ENCODE measurements around the gene ACVR1. TPM values are rescaled to one million over a fixed set of nuclear protein-coding genes. Genes with fewer than 3 reads are reported as not detected.

The ACVR1 gene
- total RNA-seq, 1 experiment from 2014 or later, result 26.4 TPM

GRCh38 chr2:157789256-157789655 is 86.9 kb downstream of the ACVR1 start:
- POLR2A ChIA-PET, result interaction anchor here (7.7 kb wide), 1 partner anchor 86 kb away, joined by 88 read pairs; the partner anchor contains the start of gene ACVR1
- BruUV-seq (replicated peaks), result no TSS peak
- Mint-ChIP-seq H3K9me3 (ENCODE audit: unreplicated experiment) (no peaks in the 10 kb centered on the region), H3K4me1 (ENCODE audit: insufficient read depth, unreplicated experiment) (peaks cover 41% of the 10 kb centered on the region), H3K4me3 (ENCODE audit: unreplicated experiment) (no peak overlapping the region), H3K27ac (ENCODE audit: low read depth, unreplicated experiment) (no peak overlapping the region), H3K27me3 (ENCODE audit: insufficient read depth, unreplicated experiment) (no peaks in the 10 kb centered on the region), H3K36me3 (ENCODE audit: insufficient read depth, unreplicated experiment) (no peaks in the 10 kb centered on the region)
- DNase-seq (ENCODE audit: unreplicated experiment), result no peak
- TF ChIP-seq, protein P1, sequence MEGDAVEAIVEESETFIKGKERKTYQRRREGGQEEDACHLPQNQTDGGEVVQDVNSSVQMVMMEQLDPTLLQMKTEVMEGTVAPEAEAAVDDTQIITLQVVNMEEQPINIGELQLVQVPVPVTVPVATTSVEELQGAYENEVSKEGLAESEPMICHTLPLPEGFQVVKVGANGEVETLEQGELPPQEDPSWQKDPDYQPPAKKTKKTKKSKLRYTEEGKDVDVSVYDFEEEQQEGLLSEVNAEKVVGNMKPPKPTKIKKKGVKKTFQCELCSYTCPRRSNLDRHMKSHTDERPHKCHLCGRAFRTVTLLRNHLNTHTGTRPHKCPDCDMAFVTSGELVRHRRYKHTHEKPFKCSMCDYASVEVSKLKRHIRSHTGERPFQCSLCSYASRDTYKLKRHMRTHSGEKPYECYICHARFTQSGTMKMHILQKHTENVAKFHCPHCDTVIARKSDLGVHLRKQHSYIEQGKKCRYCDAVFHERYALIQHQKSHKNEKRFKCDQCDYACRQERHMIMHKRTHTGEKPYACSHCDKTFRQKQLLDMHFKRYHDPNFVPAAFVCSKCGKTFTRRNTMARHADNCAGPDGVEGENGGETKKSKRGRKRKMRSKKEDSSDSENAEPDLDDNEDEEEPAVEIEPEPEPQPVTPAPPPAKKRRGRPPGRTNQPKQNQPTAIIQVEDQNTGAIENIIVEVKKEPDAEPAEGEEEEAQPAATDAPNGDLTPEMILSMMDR (IDR thresholded peaks at IDR 0.05; ENCODE audit: unreplicated experiment), result no peak
- intact Hi-C loops (cut with micrococcal nuclease), result no loop called here
- CTCF ChIA-PET, result interaction anchor here (0.7 to 1.0 kb wide), 2 partner anchors 115 to 243 kb away, joined by 3 read pairs; no protein-coding TSS in a partner anchor

GRCh38 chr2:157788201-157788600 is 87.9 kb downstream of the ACVR1 start:
- no peak overlapping the region for H3K4me3 Mint-ChIP-seq (ENCODE audit: unreplicated experiment)
- peak overlapping the region; percentile 40 for H3K27ac Mint-ChIP-seq (ENCODE audit: low read depth, unreplicated experiment)
- POLR2A ChIA-PET, result interaction anchor here (1.4 to 7.7 kb wide), 2 partner anchors 44 to 87 kb away, joined by 3 to 88 read pairs; partner anchors contain the start of gene ACVR1
- CTCF ChIA-PET, result interaction anchor here (0.9 to 1.2 kb wide), 4 partner anchors 13 to 483 kb away, joined by 3 to 4 read pairs (median 4); no protein-coding TSS in a partner anchor
- no TSS peak for BruUV-seq (replicated peaks)
- no peaks in the 10 kb centered on the region for H3K27me3 Mint-ChIP-seq (ENCODE audit: insufficient read depth, unreplicated experiment)
- intact Hi-C loops (cut with micrococcal nuclease), result no loop called here
- DNase-seq (ENCODE audit: unreplicated experiment), result no peak
- no peaks in the 10 kb centered on the region for H3K9me3 Mint-ChIP-seq (ENCODE audit: unreplicated experiment)
- no peaks in the 10 kb centered on the region for H3K36me3 Mint-ChIP-seq (ENCODE audit: insufficient read depth, unreplicated experiment)
- peaks cover 46% of the 10 kb centered on the region for H3K4me1 Mint-ChIP-seq (ENCODE audit: insufficient read depth, unreplicated experiment)
- TF ChIP-seq, protein P1 (IDR thresholded peaks at IDR 0.05; ENCODE audit: unreplicated experiment), result no peak

- intact Hi-C loops (cut with micrococcal nuclease), result no loop called here
- no peaks in the 10 kb centered on the region for H3K9me3 Mint-ChIP-seq (ENCODE audit: unreplicated experiment)
- H3K36me3 Mint-ChIP-seq (ENCODE audit: insufficient read depth, unreplicated experiment), result no peaks in the 10 kb centered on the region
- no peak for DNase-seq (ENCODE audit: unreplicated experiment)
- TF ChIP-seq, protein P1 (IDR thresholded peaks at IDR 0.05; ENCODE audit: unreplicated experiment), result no peak
- no peak overlapping the region for H3K4me3 Mint-ChIP-seq (ENCODE audit: unreplicated experiment)
- H3K27me3 Mint-ChIP-seq (ENCODE audit: insufficient read depth, unreplicated experiment), result no peaks in the 10 kb centered on the region
- CTCF ChIA-PET, result interaction anchor here (0.8 to 3.9 kb wide), 7 partner anchors 13 to 482 kb away, joined by 3 to 16 read pairs (median 3); partner anchors contain the start of gene ACVR1
- H3K4me1 Mint-ChIP-seq (ENCODE audit: insufficient read depth, unreplicated experiment), result peaks cover 41% of the 10 kb centered on the region
- POLR2A ChIA-PET, result interaction anchor here (0.7 to 7.7 kb wide), 4 partner anchors 44 to 327 kb away, joined by 3 to 88 read pairs (median 3); partner anchors contain the start of gene ACVR1
- BruUV-seq (replicated peaks), result no TSS peak
- peak overlapping the region; percentile 40 for H3K27ac Mint-ChIP-seq (ENCODE audit: low read depth, unreplicated experiment)
Observed at GRCh38 chr2:157787364-157787938, 88.7 kb downstream of the ACVR1 start.

GRCh38 chr2:157786663-157787363 is 89.3 kb downstream of the ACVR1 start:
- Mint-ChIP-seq H3K4me1 (ENCODE audit: insufficient read depth, unreplicated experiment) (peaks cover 41% of the 10 kb centered on the region), H3K27me3 (ENCODE audit: insufficient read depth, unreplicated experiment) (no peaks in the 10 kb centered on the region), H3K9me3 (ENCODE audit: unreplicated experiment) (no peaks in the 10 kb centered on the region), H3K27ac (ENCODE audit: low read depth, unreplicated experiment) (peak overlapping the region; percentile 40), H3K4me3 (ENCODE audit: unreplicated experiment) (no peak overlapping the region), H3K36me3 (ENCODE audit: insufficient read depth, unreplicated experiment) (no peaks in the 10 kb centered on the region)
- no TSS peak for BruUV-seq (replicated peaks)
- CTCF ChIA-PET, result interaction anchor here (0.5 to 3.9 kb wide), 7 partner anchors 47 to 351 kb away, joined by 3 to 16 read pairs (median 3); partner anchors contain the start of gene ACVR1
- TF ChIP-seq, protein P1 (IDR thresholded peaks at IDR 0.05; ENCODE audit: unreplicated experiment), result no peak
- DNase-seq (ENCODE audit: unreplicated experiment), result peak; percentile 9
- intact Hi-C loops (cut with micrococcal nuclease), result no loop called here
- POLR2A ChIA-PET, result interaction anchor here (0.7 to 7.7 kb wide), 9 partner anchors 45 to 326 kb away, joined by 3 to 88 read pairs (median 3); partner anchors contain the start of gene ACVR1

Measured in MCF 10A (cell line).